Endothelial cell of umbilical vein (primary cell): ENCODE data around the gene LONRF2. TPM values are rescaled to one million over a fixed set of nuclear protein-coding genes. Genes with fewer than 3 reads are reported as not detected.
"Not testable (repeated sequence)": the region's sequence is repeated elsewhere in the genome, so short reads cannot be mapped to it uniquely, and the experiment has no call there.

Experiments
- BruUV-seq: library from RNA; stranded (reverse); fragments of 400-500 nt; replicated peaks from 2 replicates; lab custom pipeline; 2021; lab: Mats Ljungman, UMichigan
- CTCF ChIA-PET: fragments of 300-600, 350-600 bp; sonication (Branson Sonifier 250); formaldehyde crosslinking; loops from one replicate; lab custom pipeline; 2021; ENCODE audit warnings: antibody characterized with exemption, inconsistent platforms; lab: Charles Lee
- POLR2A ChIA-PET: fragments of 300-600, 350-600 bp; sonication (Branson Sonifier 250); formaldehyde crosslinking; loops from one replicate; lab custom pipeline; 2021; ENCODE audit warnings: antibody characterized with exemption, inconsistent platforms; lab: Charles Lee
- DNase-seq: peaks from one replicate; pipeline ENCODE4 v3.0.0-alpha.2; 2011; ENCODE audit warnings: low read depth, low spot score
- FAIRE-seq: peaks from 2 replicates; lab custom pipeline; 2011; peaks lifted over from hg19 to GRCh38; lab: Jason Lieb, UNC
- H2AFZ ChIP-seq: 2 replicates; pipeline ENCODE4 v1.6.0; 2012; ENCODE audit warnings: low read depth, low read length, control low read depth, inconsistent platforms
- H3K27ac ChIP-seq: 2 replicates; pipeline ENCODE4 v1.5.1; 2011; ENCODE audit warnings: low read depth, mild to moderate bottlenecking, control low read depth, low read length, moderate library complexity; ENCODE audit not compliant: insufficient read depth
- H3K27me3 ChIP-seq, 2 experiments: 2 replicates each; pipeline versions ENCODE4 v1.6.0 to v1.6.1; 2011; ENCODE audit warnings: low read length in 2 of 2, mixed read lengths in 1 of 2; ENCODE audit not compliant: control insufficient read depth in 2 of 2, insufficient read depth in 2 of 2
- H3K36me3 ChIP-seq, 2 experiments: 2 replicates in 1 of 2; 3 replicates in 1 of 2; pipeline ENCODE4 v1.5.1; 2011; ENCODE audit warnings: low read length in 2 of 2, mild to moderate bottlenecking in 1 of 2, moderate library complexity in 1 of 2; ENCODE audit not compliant: control insufficient read depth in 2 of 2, insufficient read depth in 2 of 2; ENCODE audit errors: extremely low read depth in 1 of 2
- H3K4me1 ChIP-seq: 3 replicates; pipeline ENCODE4 v1.5.1; 2011; ENCODE audit warnings: mild to moderate bottlenecking, low read length; ENCODE audit not compliant: control insufficient read depth, insufficient read depth; ENCODE audit errors: extremely low read depth
- H3K4me2 ChIP-seq: 2 replicates; pipeline ENCODE4 v1.6.1; 2011; ENCODE audit warnings: low read length, control low read depth, mixed read lengths; ENCODE audit not compliant: insufficient read depth
- H3K4me3 ChIP-seq, 3 experiments: fragments of 200-600 bp in 1 of 3; sonication (generic), shearing (Covaris generic) in 1 of 3; replicated peaks in 1 of 3; 2 replicates each; pipeline ENCODE4 v1.5.1; 2011 to 2016; ENCODE audit warnings: control low read depth in 3 of 3, low read length in 3 of 3, mild to moderate bottlenecking in 2 of 3, inconsistent platforms in 1 of 3, low read depth in 1 of 3, moderate library complexity in 1 of 3; ENCODE audit not compliant: insufficient read depth in 1 of 3
- H3K79me2 ChIP-seq: 2 replicates; pipeline ENCODE4 v1.6.0; 2012; ENCODE audit warnings: low read length, inconsistent platforms; ENCODE audit not compliant: control insufficient read depth, insufficient read depth
- H3K9ac ChIP-seq: replicated peaks from 2 replicates; pipeline ENCODE3; 2011; ENCODE audit warnings: low read length, control low read depth; ENCODE audit not compliant: insufficient read depth; ENCODE audit errors: extremely low read depth
- H3K9me1 ChIP-seq: replicated peaks from 3 replicates; pipeline ENCODE4 v1.6.0; 2011; ENCODE audit warnings: mild to moderate bottlenecking, low read length; ENCODE audit not compliant: control insufficient read depth, insufficient read depth; ENCODE audit errors: extremely low read depth
- H3K9me3 ChIP-seq: replicated peaks from 2 replicates; pipeline ENCODE4 v1.5.1; 2012; ENCODE audit warnings: low read length, inconsistent platforms; ENCODE audit not compliant: control insufficient read depth, insufficient read depth
- H4K20me1 ChIP-seq: replicated peaks from 2 replicates; pipeline ENCODE3; 2011; ENCODE audit warnings: mild to moderate bottlenecking, low read length; ENCODE audit not compliant: control insufficient read depth, insufficient read depth; ENCODE audit errors: extremely low read depth
- CTCF ChIP-seq, 2 donors: IDR thresholded peaks; 1 replicate in 1 of 2; 2 replicates in 1 of 2; pipeline ENCODE4 v1.5.1; 2011; ENCODE audit warnings: low read length in 2 of 2, mild to moderate bottlenecking in 2 of 2, moderate library complexity in 2 of 2, control low read depth in 1 of 2, inconsistent platforms in 1 of 2, low read depth in 1 of 2; ENCODE audit not compliant: insufficient read depth in 1 of 2; ENCODE audit errors: extremely low read depth in 1 of 2
- EZH2 ChIP-seq: IDR thresholded peaks from 2 replicates; pipeline ENCODE4 v1.6.1; 2012; ENCODE audit warnings: borderline replicate concordance, low read depth, mild to moderate bottlenecking, moderate library complexity, low read length, inconsistent platforms; ENCODE audit not compliant: severe bottlenecking
- FOS ChIP-seq: IDR thresholded peaks from 2 replicates; pipeline ENCODE4 v1.6.1; 2011; ENCODE audit warnings: mild to moderate bottlenecking, low read length, moderate library complexity, borderline replicate concordance; ENCODE audit not compliant: insufficient read depth
- GATA2 ChIP-seq: IDR thresholded peaks from 2 replicates; pipeline ENCODE4 v1.7.0; 2011; ENCODE audit warnings: low read depth, mild to moderate bottlenecking, moderate library complexity, mixed read lengths, low read length; ENCODE audit not compliant: insufficient read length, insufficient read depth
- JUN ChIP-seq: IDR thresholded peaks from 2 replicates; pipeline ENCODE4 v1.6.1; 2011; ENCODE audit warnings: borderline replicate concordance, low read depth; ENCODE audit not compliant: insufficient read length, insufficient read depth
- MAX ChIP-seq: IDR thresholded peaks from 2 replicates; pipeline ENCODE4 v1.6.1; 2011; ENCODE audit not compliant: insufficient read depth, insufficient read length
- MYC ChIP-seq: IDR thresholded peaks from one replicate; pipeline ENCODE4 v1.6.1; 2011; ENCODE audit warnings: mild to moderate bottlenecking, low read depth, low read length
- POLR2A ChIP-seq: IDR thresholded peaks from 2 replicates; pipeline ENCODE4 v1.6.1; 2012; ENCODE audit warnings: low read depth, mild to moderate bottlenecking, control low read depth, low read length
- POLR2AphosphoS5 ChIP-seq: IDR thresholded peaks from 2 replicates; pipeline ENCODE4 v1.6.1; 2012; ENCODE audit warnings: low read depth, mild to moderate bottlenecking, control low read depth, low read length, moderate library complexity; ENCODE audit not compliant: insufficient read depth
- dilution Hi-C: fragments of 300-500 bp; cut with MboI; formaldehyde crosslinking; loops from one replicate; pipeline ENCODE4 v1.15.0; 2019; ENCODE audit warnings: low sequenced_read_pairs; ENCODE audit not compliant: extremely low pct_ligation_motif_present
- intact Hi-C: fragments of 100-400 bp; cut with micrococcal nuclease; formaldehyde crosslinking; loops from one replicate; pipeline ENCODE4 v1.10.0; 2022
- polyA plus RNA-seq, 4 experiments: library from polyadenylated mRNA; depleted of rRNA in 3 of 4; stranded (reverse) in 3 of 4; unstranded in 1 of 4; fragments of >200 nt; gene quantifications; 2 replicates each; pipeline versions ENCODE4 v1.2.1 to v1.2.3, GENCODE V29; 2011 to 2012; ENCODE audit warnings: missing spikeins in 1 of 4
- total RNA-seq: library from RNA; stranded (reverse); gene quantifications from 2 replicates; pipeline ENCODE4 v1.2.3, GENCODE V29; 2021

Gene LONRF2
- total and polyA plus RNA-seq, 2 donors (not counting 3 experiments of a cell fraction or from before 2014, with no cell fraction given): 0.03 TPM; not detected in 1

DNA sequence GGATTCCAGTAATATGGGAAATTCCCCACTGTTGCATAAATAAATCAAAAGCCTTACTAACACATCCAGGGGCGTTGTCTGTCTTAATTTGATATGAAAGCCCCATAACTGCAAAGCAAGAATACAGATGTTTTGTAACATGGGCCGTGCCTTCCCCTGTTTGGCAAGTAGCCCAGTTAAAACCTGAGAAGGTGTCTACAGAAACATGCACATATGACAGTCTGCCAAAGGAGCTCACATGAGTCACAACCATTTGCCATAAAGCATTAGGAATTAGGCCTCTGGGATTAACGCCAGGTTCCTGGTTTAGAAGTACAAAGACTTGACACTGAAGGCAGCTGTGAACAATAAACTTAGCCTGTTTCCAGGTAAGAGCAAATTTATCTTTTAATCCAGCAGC lies 43.1 kb upstream of the LONRF2 start:
- Histone ChIP-seq H3K4me1 (no peaks in the 10 kb centered on the region), H3K4me2 (no peak overlapping the region), H3K9me1 (no peaks in the 10 kb centered on the region), H4K20me1 (no peaks in the 10 kb centered on the region), H3K27me3 (no peaks in the 10 kb centered on the region), H3K36me3 (no peaks in the 10 kb centered on the region), H3K27ac (no peak overlapping the region), H2AFZ (no peak overlapping the region), H3K9ac (no peak overlapping the region), H3K4me3 (no peak overlapping the region), H3K79me2 (no peaks in the 10 kb centered on the region), H3K9me3 (no peaks in the 10 kb centered on the region)
- intact Hi-C loops (no loop called here), dilution Hi-C loops (no loop called here)
- CTCF ChIA-PET: interaction anchor here (1.7 to 3.7 kb wide), 2 partner anchors 16 to 23 kb away, joined by 4 to 34 read pairs; no protein-coding TSS in a partner anchor
- no peak for DNase-seq
- no peak for TF ChIP-seq EZH2
- no peak for TF ChIP-seq CTCF (IDR thresholded peaks at IDR 0.05; ENCODE audit: extremely low read depth in 1 of 2, insufficient read depth in 1 of 2, low read depth in 1 of 2, low read length in 2 of 2)
- no peak for TF ChIP-seq POLR2A
- TF ChIP-seq MAX: no peak
- no peak for TF ChIP-seq POLR2AphosphoS5
- TF ChIP-seq FOS: no peak
- TF ChIP-seq GATA2: no peak
- TF ChIP-seq JUN: no peak
- TF ChIP-seq MYC: no peak
- BruUV-seq: no TSS peak
- FAIRE-seq: no peak
- POLR2A ChIA-PET: no interaction called here

- DNase-seq, H2AFZ ChIP-seq, H3K4me1 ChIP-seq, H3K27me3 ChIP-seq, intact Hi-C loops, H3K9me1 ChIP-seq, H3K9ac ChIP-seq, POLR2A ChIA-PET, H3K27ac ChIP-seq, H3K4me2 ChIP-seq, H3K9me3 ChIP-seq, H3K4me3 ChIP-seq, H4K20me1 ChIP-seq, dilution Hi-C loops, CTCF ChIA-PET, BruUV-seq, H3K79me2 ChIP-seq, H3K36me3 ChIP-seq, FAIRE-seq: not testable (repeated sequence)
These were observed 40.0 kb upstream of the LONRF2 start for GRCh38 chr2:100362269-100362668.
